GM18498 (cell line): ENCODE data around the gene CD79B.
A peak's percentile ranks its signal among the peaks of the same experiment; 100 is the strongest.

Experiments
- ATAC-seq: cut with Tn5 transposase; IDR thresholded peaks from one replicate; pipeline ENCODE4 v1.9.1; 2021; ENCODE audit warnings: mild to moderate bottlenecking, moderate library complexity; ENCODE audit not compliant: unreplicated experiment

The CD79B gene

GRCh38 chr17:63954402-63955063 is 22.4 kb upstream of the CD79B start:
- ATAC-seq: peak; percentile 71

GRCh38 chr17:63950940-63951907 is 19.1 kb upstream of the CD79B start:
- ATAC-seq: no peak

- no peak for ATAC-seq
These were observed 17.6 kb upstream of the CD79B start for GRCh38 chr17:63949576-63950250.

GRCh38 chr17:63948521-63948920 is 16.4 kb upstream of the CD79B start:
- ATAC-seq: no peak

GRCh38 chr17:63947711-63948330 is 15.7 kb upstream of the CD79B start:
- ATAC-seq: no peak

GRCh38 chr17:63946440-63947363 is 14.6 kb upstream of the CD79B start:
- ATAC-seq: peak; percentile 62

GRCh38 chr17:63945784-63946439 is 13.8 kb upstream of the CD79B start:
- ATAC-seq: no peak

GRCh38 chr17:63944736-63945499 is 12.8 kb upstream of the CD79B start:
- ATAC-seq: no peak

GRCh38 chr17:63943745-63944144 is 11.6 kb upstream of the CD79B start:
- ATAC-seq: no peak

- ATAC-seq: no peak
These were observed 10.3 kb upstream of the CD79B start for GRCh38 chr17:63942309-63942985.

GRCh38 chr17:63941751-63942150 is 9.6 kb upstream of the CD79B start:
- ATAC-seq: no peak

GRCh38 chr17:63941162-63941561 is 9.0 kb upstream of the CD79B start:
- ATAC-seq: no peak

- no peak for ATAC-seq
These were observed 8.5 kb upstream of the CD79B start for GRCh38 chr17:63940584-63940983.

- ATAC-seq: no peak
These were observed 7.8 kb upstream of the CD79B start for GRCh38 chr17:63939884-63940283.

- ATAC-seq: no peak
These were observed 7.3 kb upstream of the CD79B start for GRCh38 chr17:63939401-63939800.

- no peak for ATAC-seq
These were observed 5.8 kb upstream of the CD79B start for GRCh38 chr17:63937920-63938319.

GRCh38 chr17:63937319-63937718 is 5.2 kb upstream of the CD79B start:
- no peak for ATAC-seq
